Fibroblast of skin of left quadriceps (primary cell): ENCODE measurements around the gene TUBB2B.

Experiments
- DNase-seq, 2 experiments: peaks; one replicate each; pipeline ENCODE4 v3.0.0-alpha.2; 2013; ENCODE audit warnings: low read depth in 2 of 2

Gene TUBB2B

DNA sequence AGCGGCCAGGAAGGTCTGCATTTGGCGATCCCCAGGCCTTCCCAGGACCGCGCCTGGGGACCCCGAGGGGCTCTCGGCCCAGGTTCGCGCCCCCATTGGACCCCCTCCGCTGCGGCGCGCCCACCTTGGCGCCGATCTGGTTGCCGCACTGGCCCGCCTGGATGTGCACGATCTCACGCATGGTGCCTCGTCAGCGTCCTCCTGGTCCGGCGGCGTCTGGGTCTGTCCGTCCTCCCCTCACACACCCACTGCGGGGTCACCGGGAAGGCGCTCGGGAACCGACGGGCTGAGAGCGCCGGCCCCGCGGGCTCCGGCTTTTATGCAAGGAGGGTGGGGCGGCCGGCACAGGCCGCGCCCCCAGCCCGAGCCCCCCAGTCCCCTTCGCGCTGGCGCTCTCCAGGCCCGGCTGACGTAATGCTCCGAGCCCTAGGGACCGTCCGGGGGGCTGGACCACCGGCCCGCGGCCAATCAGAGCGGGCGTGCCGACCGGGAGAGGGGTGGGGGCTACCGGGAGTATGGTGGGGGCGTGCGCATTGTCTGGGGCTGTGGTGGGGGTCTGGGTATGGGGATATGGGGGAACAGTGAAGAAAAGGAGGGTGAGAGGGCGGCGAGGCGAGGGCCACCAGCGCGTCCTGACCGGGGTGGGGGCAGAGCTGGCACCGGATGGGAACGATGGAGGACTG, at the start of gene TUBB2B:
Gene TUBB2B, minus strand, starts transcription at position 291 of the 683 bp plus-strand sequence. Its CDS starts 110 bp downstream, at position 181.
- peak in 1 of 2 experiments; percentile 57 for DNase-seq

DNA sequence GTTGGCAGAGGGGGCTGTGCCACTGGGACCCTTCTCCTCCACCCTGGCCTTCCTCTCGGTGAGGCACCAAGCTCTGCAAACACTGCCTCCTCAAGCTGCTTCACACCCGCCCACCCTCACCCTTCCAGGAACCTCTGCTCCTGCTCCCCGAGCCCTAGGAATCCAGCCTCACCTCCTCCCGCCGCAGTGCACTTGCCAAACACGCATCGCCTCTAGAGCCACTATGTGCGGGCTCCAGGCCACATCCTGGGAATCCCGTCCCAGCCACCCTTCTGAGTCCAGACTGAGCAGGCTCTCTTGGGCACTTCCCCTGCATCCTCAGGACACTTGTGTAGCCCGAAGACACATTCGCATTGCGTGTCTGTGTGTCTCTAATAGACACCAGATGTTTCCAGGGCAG, 49.8 kb upstream of the TUBB2B start:
- no peak for DNase-seq

DNA sequence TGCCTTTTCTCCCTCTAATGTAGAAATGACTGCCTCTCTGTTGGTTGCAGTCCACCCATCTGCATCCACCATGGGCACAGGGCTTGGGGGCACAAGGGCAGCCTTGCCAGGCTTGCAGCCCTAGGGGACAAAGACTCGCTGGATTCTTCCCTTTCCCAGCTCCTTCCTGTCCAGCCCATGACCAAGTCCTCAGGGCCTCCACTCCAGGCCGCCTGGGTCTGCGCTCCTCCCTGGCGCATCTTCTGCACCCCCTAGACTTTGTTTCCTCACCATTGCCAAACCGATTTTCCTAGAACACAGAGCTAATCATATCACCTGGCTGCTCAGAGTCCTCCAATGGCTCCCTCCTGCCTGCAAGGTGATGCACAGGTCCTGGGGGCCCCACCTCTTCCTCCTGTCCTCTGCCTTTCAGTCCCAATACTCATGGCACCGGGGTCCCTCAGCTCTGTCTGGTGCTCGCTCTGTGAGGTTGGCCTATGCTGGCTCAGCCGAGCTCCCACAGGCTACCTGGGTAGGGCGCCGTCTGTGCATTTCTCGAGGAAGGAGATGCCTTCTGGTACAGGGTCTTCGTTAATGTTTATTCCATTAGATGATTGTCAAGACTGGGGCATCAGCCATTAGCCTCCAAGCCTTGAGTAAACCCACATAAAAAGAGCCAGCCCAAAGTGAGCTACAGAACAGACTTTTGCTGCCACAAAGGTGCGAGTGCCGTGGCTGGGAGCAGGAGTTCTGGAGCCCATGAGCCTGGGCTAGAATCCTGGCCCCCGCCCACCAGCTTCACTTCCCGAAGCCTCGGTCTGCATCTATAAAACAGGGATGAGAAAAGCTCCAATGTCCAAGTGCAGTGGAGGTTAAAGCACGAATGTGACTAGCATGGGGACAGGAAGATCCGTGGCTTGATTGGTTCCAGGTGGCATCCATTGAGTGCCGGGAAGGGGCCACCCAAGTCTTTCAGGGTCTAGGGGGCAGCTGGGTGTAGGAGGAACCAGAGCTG, 49.0 kb upstream of the TUBB2B start:
- no peak for DNase-seq

DNA sequence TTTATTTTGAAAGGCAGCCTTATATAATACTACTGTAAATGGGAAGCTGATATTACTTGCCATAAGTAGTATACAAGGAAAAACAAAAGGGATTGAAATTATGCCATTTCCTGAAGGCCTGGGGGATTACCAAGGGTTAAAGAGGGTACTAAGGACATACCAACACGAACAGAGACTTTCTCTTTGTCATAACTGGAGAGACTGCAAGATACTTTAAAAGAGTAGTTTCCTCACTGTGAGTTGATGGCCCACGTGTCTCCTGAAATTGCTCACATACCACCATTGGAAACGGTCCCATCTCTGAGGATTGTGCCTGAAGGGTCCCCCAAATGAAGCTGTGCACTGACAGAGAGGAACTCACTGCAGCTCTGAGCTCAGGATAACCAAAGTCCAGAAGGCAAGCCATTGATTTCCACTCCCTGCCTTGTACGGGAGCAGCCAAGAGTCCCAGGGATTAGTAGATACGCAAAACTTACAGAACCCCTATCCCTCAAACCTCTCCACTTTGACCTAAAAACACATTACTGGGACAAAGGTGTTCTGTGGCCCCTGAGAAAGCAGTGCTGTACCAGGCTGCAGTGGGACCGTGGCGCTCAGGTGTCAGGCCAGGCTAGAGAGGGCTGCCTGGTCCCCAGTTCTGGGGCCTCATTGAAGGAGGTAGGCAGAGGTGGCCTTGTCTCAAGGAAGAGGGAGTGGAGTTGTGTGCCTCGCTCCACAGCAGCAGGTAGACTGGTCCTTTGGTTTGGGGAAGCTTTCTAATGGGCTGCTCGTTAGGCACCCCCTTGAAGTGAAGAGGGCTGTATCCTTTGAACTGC, 46.5 kb upstream of the TUBB2B start:
- no peak for DNase-seq

DNA sequence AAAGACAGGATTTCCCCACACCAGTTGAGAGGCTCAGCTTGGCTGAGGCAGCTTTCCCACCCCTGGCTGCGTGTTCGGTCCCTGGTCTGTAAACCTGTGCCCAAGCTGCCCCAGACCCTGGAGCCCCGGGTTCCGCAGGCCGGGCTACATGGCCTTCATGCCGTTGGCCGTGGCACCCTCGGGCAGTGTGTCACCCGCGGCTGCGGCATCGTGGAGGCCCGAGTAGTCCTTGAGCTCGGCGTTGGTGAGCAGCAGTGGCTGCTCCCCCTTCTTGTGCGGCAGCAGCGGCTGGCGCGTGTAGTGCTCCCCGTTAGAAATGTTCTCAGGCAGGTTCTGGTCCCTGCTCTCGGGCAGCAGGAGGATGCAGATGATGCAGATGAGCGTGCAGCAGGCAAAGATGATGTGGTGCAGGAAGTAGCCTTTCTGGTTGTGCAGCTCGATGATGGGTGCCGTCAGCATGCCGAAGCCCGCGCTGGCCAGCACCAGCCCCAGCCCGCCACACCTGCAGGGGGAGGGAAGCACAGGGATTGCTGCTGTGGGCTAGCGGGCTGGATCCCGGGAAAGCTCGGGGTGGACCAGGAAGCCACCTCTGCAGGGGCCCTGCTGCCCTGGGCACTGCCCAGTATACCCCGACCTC, 45.6 kb upstream of the TUBB2B start:
- DNase-seq: no peak

DNA sequence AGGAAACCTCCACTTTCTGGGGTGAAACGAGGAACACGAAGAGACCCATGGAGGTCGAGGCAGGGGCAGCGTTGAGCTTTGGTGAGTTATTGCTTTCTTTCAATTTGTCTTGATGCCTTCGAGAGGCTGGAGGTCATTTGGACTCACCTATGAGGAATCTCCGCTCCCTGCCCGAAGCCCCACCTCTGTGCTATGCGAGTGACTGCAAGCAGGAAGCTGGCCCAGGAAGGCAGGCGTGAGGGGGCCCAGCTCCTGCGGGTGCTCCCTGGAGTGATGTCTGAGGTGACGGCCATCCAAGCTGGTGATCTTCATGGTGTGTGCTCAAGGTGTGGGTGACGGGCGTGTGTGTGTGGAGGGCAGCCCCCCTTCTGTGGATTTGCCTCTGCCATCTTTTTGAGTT, 44.3 kb upstream of the TUBB2B start:
- DNase-seq: no peak

DNA sequence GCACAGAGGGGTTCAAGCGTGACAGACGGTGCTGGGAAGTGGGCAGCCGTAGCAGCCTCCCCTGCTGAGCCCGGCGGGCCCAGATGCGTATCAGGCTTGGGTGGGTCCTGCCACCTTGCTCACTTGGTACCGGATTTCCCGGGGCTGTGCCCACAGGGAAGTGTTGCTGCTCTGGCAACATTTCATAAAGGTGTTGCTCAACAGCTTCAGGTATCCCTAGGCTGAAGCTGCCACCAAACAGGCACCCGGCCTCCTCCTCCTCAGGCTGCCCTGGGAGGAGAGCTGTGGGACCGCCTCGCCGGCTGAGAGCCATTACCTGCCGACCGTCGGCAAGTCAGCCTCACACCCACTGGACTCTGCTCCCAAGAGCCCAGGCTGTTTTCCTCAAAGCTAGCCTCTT, 42.8 kb upstream of the TUBB2B start:
- no peak for DNase-seq

DNA sequence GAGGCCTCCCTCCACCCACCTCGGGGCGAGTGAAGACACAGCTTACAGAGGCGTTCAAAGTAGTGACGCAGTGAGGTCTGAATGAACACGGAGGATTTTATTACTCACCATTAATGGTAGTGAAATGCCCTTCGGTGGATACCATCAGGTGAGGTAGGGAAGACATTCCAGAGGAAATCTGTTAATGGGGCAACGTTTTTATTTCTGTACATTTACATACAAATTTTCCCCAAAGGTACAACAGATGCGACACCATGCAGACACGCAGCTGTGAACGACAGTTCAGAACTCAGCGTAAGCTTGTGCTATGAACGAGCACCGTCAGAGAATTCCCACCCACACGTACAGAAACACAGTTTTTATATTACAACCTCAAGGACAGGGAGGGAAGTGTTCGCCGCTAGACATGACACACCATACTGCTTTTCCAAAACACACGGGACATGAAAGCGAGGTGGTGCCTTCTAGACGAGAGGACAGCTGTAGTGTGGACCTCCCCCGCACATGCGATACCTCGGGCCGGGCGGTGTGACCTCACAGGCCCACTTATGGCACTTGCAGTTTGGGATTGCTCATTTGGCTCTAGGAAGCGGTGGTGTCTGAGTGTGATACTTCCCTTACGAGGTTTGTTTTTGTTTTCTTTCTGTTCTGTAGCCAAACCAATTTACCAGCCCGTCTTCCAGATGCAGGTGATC, 42.0 kb upstream of the TUBB2B start:
- DNase-seq: no peak

DNA sequence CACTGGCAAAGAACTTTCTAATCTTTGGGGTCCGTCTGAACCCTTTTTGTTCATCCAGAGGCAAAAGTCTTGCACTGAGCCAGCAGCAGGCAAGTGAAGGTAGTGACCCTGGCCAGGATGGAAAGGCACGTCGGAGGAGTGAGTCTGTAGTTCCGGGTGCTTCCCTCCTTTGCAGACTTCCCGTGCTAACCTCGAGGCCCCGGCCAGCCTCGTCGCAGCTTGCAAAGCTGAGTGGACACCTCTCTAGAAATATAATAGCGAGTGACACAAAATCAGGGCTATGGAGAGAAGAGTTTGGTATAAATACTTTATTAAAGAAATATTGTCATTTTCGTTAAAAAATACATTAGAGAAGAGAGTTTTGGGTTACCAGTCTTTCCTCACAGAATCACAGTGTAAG, 41.2 kb upstream of the TUBB2B start:
- no peak for DNase-seq

DNA sequence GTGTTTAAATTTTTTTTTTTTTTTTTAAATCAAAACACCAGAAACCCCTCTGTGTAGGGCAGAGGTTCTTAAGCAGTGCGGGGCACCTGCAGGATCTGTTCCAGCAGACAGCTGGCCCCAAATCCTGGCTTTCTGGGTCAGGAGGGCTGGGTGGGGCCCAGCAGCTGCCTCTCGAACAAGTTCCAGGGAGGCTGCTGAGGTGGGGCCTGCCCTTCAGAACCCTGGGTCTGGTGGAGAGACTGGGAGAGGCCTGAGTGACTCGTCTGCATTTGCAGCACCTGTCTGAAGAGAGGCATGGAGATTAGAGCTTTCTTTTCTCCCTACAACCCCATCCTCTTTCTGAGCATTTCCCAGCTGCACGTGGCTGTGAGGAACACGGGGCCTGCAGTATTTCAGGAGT, 39.7 kb upstream of the TUBB2B start:
- no peak for DNase-seq

DNA sequence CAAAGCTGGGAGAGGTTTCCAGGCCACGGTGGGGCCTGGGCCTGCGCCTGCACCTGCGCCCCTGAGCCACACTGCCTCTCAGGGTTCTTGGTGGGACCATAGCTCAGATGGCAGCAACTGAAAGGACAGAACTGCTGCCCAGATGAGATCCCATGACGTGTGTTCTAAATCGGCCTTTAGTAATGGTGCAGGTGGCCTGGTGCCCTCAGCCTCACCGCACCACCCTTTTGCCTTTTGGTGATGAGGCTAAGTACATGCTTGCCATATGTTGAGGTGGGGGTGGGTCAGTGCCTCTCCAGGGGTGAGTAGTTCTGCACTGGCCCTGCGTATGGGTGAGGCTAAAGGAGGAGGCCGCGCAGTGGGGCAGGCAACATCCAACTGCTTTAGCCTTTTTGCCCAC, 38.7 kb upstream of the TUBB2B start:
- DNase-seq: no peak

DNA sequence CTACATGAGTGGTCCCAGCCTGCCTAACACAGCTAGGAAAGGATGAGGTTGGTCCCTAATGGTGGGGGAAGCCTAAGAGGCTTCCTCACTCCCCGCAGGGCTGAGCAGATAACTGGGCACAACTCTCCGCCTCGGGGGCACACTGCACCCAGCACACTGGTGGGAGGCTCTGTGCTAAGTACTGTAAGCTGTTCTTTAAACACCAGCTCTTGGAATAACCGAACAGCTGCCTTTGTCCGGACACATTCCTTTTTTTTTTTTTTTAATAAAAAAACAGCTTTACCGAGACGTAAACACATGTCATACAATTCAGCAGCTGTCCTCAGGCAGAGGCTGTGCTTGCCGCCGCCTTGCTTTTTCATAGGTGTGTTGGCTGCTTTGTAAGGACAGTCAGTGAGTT, 38.2 kb upstream of the TUBB2B start:
- DNase-seq: no peak

DNA sequence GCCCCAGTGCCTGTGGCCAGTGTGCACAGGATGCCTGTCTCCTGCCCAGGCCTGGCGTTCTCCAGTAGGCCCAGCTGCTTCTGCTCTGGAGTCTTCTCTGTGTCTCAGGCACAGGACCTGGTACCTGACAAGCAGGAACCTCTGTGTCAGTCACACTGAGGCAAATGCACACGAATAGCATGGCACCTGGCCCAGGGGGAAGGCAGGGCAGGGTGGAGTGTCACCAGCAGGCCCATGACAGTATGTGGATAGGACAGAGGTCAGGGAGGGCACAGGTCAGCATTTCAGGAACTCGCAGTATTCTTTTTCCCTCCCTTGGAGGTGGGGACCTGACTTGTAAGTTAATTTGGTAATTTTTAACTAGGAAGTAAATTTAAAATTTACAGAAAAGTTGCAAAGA, 36.9 kb upstream of the TUBB2B start:
- no peak for DNase-seq

DNA sequence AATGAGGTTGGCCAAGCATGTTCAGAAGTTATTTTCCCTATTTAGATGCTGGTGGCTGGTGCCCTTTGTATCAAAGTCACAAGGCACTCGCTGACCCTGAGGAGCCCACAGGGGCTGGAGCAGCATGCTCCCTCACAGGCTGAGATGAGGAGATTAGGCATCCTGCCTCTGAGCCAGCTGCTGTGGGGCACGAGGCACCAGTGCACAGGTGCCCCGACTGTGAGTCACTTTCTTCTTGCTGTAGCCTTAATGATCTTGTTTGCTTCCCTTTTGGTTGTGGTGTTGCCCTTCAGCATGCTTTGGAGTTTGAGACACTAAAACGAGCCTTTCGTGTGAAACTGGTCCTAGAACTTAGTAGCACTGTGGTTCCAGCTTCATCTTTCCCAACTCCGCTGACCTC, 35.6 kb upstream of the TUBB2B start:
- no peak for DNase-seq

DNA sequence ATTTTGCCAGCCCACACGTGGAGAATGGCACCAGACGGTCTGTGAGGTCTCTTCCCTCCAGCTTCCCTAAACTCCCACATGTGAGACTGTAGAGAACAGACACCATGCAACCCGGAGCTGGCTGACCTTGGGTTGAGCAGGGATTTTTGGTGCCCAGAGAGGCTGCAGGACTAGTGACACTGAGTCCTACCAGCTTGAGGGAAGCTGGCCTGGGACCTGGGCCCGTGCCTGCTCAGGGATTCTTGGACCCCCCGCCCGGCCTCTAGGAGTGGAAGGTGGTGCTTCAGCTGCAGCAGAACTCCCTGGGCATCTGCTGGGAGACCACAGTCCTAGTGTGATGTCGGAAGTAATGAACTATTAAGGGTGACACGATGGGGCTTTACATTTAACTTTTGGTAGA, 34.5 kb upstream of the TUBB2B start:
- DNase-seq: no peak

DNA sequence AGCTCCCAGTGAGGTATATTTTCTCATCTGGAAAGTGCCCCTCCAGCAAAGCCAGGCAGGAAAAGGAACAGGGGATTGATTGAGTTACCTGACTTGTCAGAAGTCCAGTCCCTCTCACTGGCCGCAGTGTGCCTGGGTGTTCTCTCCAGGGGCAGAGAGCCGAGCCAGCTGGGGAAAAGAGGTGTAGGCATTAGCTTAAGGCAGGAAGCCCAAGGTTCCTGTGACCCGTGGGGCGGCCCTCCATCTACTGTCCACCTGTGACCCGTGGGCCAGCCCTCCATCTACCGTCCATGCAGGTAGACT, 34.0 kb upstream of the TUBB2B start:
- DNase-seq: no peak

DNA sequence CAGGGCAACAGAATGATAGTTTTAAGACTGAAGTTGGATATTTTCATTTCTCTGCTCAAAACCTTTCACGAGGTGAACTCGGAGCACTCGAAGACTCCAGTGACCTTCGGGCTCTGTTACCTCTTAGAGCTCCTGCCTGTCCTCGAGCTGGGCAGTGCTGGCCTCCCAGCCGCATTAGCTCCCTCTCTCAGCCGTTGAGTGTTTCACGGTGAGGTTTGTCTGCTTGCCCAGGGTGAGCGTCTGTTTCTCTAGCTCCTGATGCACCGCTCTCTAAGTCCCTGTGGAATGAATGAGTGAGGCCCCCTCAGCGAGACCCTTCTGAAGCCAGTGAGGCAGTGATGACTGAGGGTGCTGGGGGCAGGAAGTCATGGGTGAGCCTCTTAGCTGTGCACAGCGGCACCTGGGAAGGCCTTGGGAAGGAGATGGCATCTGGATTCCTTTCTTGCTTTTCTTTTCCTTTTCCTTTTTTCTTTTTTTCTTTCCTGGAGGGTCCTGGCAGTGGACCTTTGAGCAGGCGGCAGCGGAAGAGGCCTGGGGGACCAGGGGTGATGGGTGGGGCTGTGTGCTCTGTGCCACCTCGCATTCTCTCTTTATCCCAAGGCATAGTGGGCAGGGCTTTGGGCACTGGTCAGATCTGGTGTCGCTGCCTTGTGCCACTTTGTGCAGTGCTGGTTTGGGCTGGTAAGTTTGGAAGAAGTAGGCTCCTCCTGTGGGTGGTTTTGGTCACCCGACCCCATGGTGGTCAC, 33.5 kb upstream of the TUBB2B start:
- DNase-seq: no peak

DNA sequence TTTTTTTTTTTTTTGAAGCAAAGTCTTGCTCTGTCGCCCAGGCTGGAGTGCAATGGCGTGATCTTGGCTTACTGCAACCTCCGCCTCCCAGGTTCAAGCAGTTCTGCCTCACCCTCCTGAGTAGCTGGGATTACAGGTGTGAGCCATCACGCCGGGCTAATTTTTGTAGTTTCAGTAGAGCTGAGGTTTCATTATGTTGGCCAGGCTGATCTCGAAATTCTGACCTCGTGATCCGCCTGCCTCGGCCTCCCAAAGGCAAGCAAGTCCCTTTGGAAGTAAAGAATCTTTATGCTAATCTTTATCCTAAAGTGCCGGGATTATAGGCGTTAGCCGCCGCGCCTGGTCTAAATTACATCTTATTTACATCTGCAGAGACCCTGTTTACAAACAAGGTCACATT, 32.8 kb upstream of the TUBB2B start:
- no peak for DNase-seq

DNA sequence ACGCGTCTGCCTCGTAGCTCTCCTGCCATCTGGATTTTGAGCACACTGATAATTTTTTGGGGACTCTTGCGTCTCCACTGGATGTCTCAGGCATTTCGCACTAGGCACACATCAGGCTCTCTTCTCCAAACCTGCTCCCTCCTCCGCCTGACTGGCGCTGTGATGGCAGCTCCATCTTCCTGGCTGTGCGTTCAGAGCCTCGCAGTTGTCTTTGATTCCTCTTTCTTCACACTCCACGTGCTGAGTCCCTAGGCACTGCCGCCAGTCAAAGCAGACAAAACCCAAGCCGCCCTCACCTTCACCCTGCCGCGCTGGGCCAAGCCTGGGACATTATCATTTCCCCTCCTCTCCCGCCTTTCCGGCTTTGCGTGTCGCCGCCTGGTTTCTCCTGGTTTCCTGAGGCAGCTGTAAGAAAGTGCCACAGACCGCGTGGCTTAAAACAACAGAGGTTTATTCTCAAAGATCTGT, 32.1 kb upstream of the TUBB2B start:
- no peak for DNase-seq

DNA sequence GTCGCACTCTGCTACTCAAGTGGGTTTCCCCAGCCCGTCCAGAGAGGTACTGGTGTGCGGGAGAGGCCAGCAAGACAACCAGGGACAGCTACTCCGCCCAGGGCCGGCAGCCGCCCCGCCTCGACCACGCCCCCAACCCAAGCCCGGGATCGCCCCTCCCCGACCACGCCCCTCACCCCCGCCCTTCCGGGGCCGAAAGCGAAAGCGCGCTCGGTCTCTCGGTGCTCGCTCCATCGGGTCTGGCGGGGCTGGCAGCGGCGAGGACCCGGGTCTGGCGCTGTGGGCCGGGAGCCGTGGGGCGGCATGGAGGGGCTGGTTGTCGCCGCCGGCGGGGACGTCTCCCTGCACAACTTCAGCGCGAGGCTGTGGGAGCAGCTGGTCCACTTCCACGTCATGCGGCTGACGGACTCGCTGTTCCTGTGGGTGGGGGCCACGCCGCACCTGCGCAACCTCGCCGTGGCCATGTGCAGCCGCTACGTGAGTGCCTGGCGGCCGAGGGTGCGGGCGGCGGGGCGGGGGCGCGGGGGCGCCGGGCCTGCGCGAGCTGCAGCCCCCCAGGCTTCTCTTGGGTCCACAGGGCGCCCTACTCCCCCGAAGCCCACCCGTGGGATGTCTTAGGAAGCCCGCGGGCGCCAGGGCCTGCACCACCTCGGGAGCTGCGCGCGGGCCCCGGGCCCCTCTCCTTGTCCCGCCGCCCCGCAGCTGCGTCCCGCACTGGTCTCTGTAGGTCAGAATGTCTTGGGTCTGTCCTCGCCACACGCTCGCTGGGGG, 31.5 kb upstream of the TUBB2B start, which contains the start of gene PSMG4:
Gene PSMG4, plus strand, starts transcription at position 228 of the 771 bp plus-strand sequence. Its CDS starts 76 bp downstream, at position 304.
- peak; percentile 59 to 72 for DNase-seq
